Uterus (tissue), 4 donors: ENCODE data around the gene ACCSL. TPM values are rescaled to one million over a fixed set of nuclear protein-coding genes. Genes with fewer than 3 reads are reported as not detected.

Experiments
- DNase-seq, 2 donors: peaks; one replicate each; pipeline ENCODE4 v3.0.0-alpha.2; 2019 to 2020
- H3K27ac ChIP-seq, 2 donors: fragments of 200-600 bp; sonication (generic); 1 replicate in 1 of 2; 2 replicates in 1 of 2; pipeline ENCODE4 v1.5.1; 2016 to 2018
- H3K27me3 ChIP-seq, 2 donors: fragments of 200-600 bp; sonication (generic); one replicate each; pipeline ENCODE4 v1.5.1; 2018 to 2019; ENCODE audit warnings: control low read depth in 1 of 2
- H3K36me3 ChIP-seq, 2 donors: fragments of 200-600 bp; sonication (generic); one replicate each; pipeline ENCODE4 v1.5.1; 2019; ENCODE audit warnings: control low read depth in 1 of 2
- H3K4me1 ChIP-seq, 2 donors: fragments of 200-600 bp; sonication (generic); one replicate each; pipeline ENCODE4 v1.5.1; 2018 to 2019; ENCODE audit warnings: control low read depth in 1 of 2
- H3K4me3 ChIP-seq, 2 donors: fragments of 200-600 bp; sonication (generic); 1 replicate in 1 of 2; 2 replicates in 1 of 2; pipeline ENCODE4 v1.5.1; 2018 to 2019; ENCODE audit warnings: mild to moderate bottlenecking in 1 of 2
- H3K9me3 ChIP-seq, 2 donors: fragments of 200-600 bp; sonication (generic); one replicate each; pipeline ENCODE4 v1.5.1; 2019; ENCODE audit warnings: control low read depth in 1 of 2
- CTCF ChIP-seq, 4 experiments: fragments of 200-600 bp in 2 of 4; fragments of 450-650 bp in 2 of 4; sonication (generic) in 2 of 4; IDR thresholded peaks; one replicate each; pipeline ENCODE4 v1.5.1; 2016 to 2019; ENCODE audit warnings: antibody characterized with exemption in 4 of 4, mild to moderate bottlenecking in 2 of 4, moderate library complexity in 1 of 4
- POLR2A ChIP-seq, 2 donors: fragments of 450-650 bp; IDR thresholded peaks; one replicate each; pipeline ENCODE4 v1.6.1; 2016; ENCODE audit warnings: antibody characterized with exemption in 2 of 2, mild to moderate bottlenecking in 1 of 2, moderate library complexity in 1 of 2
- intact Hi-C: fragments of 100-400 bp; cut with DNase I; formaldehyde crosslinking; loops from one replicate; pipeline ENCODE4 v1.15.1; 2023; ENCODE audit warnings: low total_unique reads
- total RNA-seq, 4 donors: library from RNA; depleted of rRNA in 3 of 4; stranded (reverse); fragments of >200 nt in 3 of 4; gene quantifications; one replicate each; pipeline versions ENCODE4 v1.1.0 to v1.2.4, GENCODE V29; 2014 to 2023
- donor health status: DM: yes; HTN: yes; CAD: no.

ACCSL gene
- total RNA-seq, 4 donors from 2014 or later, result not detected

- H3K27me3 ChIP-seq, result no peaks in the 10 kb centered on the region
- H3K9me3 ChIP-seq, result no peaks in the 10 kb centered on the region
- TF ChIP-seq CTCF (IDR thresholded peaks at IDR 0.05) (peak; percentile 77 to 87 (median 84)), POLR2A (IDR thresholded peaks at IDR 0.05) (peak; percentile 69 to 77)
- no peaks in the 10 kb centered on the region for H3K36me3 ChIP-seq
- peak; percentile 96 to 97 for DNase-seq
- H3K4me3 ChIP-seq, result peak within 1 kb of the TSS; percentile 57 to 75
- peak within 1 kb of the TSS; percentile 95 to 98 for H3K27ac ChIP-seq
- intact Hi-C loops, result no loop called here
- H3K4me1 ChIP-seq, result peaks cover 0 to 5% of the 10 kb centered on the region in 2 donors
Observed at GRCh38 chr11:44065841-44066731, 18.3 kb downstream of the ACCSL start, which contains the start of gene ACCS. ACCS (plus strand) TSS chr11:44066270; CDS start chr11:44067628, 1,358 bp downstream.

GRCh38 chr11:44066732-44067141, 19.0 kb downstream of the ACCSL start:
- peak overlapping the region; percentile 95 to 98 for H3K27ac ChIP-seq
- H3K27me3 ChIP-seq, result no peaks in the 10 kb centered on the region
- TF ChIP-seq CTCF (IDR thresholded peaks at IDR 0.05) (no peak), POLR2A (IDR thresholded peaks at IDR 0.05) (no peak)

GRCh38 chr11:44067266-44067665, 19.5 kb downstream of the ACCSL start:
- peak overlapping the region in 1 of 2 donors; percentile 98 for H3K27ac ChIP-seq
- TF ChIP-seq POLR2A (IDR thresholded peaks at IDR 0.05) (no peak), CTCF (IDR thresholded peaks at IDR 0.05) (no peak)
- intact Hi-C loops, result no loop called here
- H3K4me3 ChIP-seq, result peak overlapping the region in 1 of 2 donors; percentile 75
- peaks cover 0 to 5% of the 10 kb centered on the region in 2 donors for H3K4me1 ChIP-seq
- H3K36me3 ChIP-seq, result no peaks in the 10 kb centered on the region
- DNase-seq, result no peak
- no peaks in the 10 kb centered on the region for H3K9me3 ChIP-seq
- no peaks in the 10 kb centered on the region for H3K27me3 ChIP-seq

More at GRCh38 chr11:44066732-44067141, 19.0 kb downstream of the ACCSL start:
- DNase-seq, result peak; percentile 21 to 25
- peaks cover 0 to 5% of the 10 kb centered on the region in 2 donors for H3K4me1 ChIP-seq
- H3K9me3 ChIP-seq, result no peaks in the 10 kb centered on the region
- H3K36me3 ChIP-seq, result no peaks in the 10 kb centered on the region
- intact Hi-C loops, result no loop called here
- H3K4me3 ChIP-seq, result peak overlapping the region; percentile 57 to 75

GRCh38 chr11:44068180-44068579, 20.4 kb downstream of the ACCSL start:
- Histone ChIP-seq H3K27me3 (no peaks in the 10 kb centered on the region), H3K4me3 (no peak overlapping the region), H3K27ac (no peak overlapping the region), H3K9me3 (no peaks in the 10 kb centered on the region), H3K36me3 (no peaks in the 10 kb centered on the region), H3K4me1 (peaks cover 0 to 5% of the 10 kb centered on the region in 2 donors)
- intact Hi-C loops, result no loop called here
- DNase-seq, result no peak
- TF ChIP-seq POLR2A (IDR thresholded peaks at IDR 0.05), result no peak
- no peak for TF ChIP-seq CTCF (IDR thresholded peaks at IDR 0.05)

GRCh38 chr11:44071157-44071556, 23.4 kb downstream of the ACCSL start:
- Histone ChIP-seq H3K4me1 (peaks cover 0 to 5% of the 10 kb centered on the region in 2 donors), H3K9me3 (no peaks in the 10 kb centered on the region), H3K27ac (no peak overlapping the region), H3K4me3 (no peak overlapping the region), H3K27me3 (no peaks in the 10 kb centered on the region), H3K36me3 (no peaks in the 10 kb centered on the region)
- TF ChIP-seq CTCF (IDR thresholded peaks at IDR 0.05), result no peak
- no peak for TF ChIP-seq POLR2A (IDR thresholded peaks at IDR 0.05)
- no peak for DNase-seq
- intact Hi-C loops, result no loop called here
